Effector memory CD8-positive, alpha-beta T cell (primary cell): ENCODE data around the gene CACNA1C.
"Not testable (repeated sequence)": the region's sequence is repeated elsewhere in the genome, so short reads cannot be mapped to it uniquely, and the experiment has no call there.

ENCODE experiments used
- ATAC-seq: fragments of 150-1000 bp; cut with Tn5 transposase; replicated peaks from 2 replicates; pipeline ENCODE4 v1.10.0; 2021; ENCODE audit warnings: mild to moderate bottlenecking, moderate library complexity
- DNase-seq, 3 experiments: peaks; one replicate each; pipeline ENCODE4 v3.0.0; 2021
- H3K27ac Mint-ChIP-seq, 2 donors: one replicate each; pipeline ENCODE4 v1.8.0; 2022; ENCODE audit warnings: mild to moderate bottlenecking in 2 of 2, mixed read lengths in 2 of 2, moderate library complexity in 2 of 2
- H3K27me3 Mint-ChIP-seq, 2 donors: one replicate each; pipeline ENCODE4 v1.8.0; 2022; ENCODE audit warnings: mixed read lengths in 2 of 2
- H3K36me3 Mint-ChIP-seq: one replicate; pipeline ENCODE4 v1.8.0; 2022; ENCODE audit warnings: mild to moderate bottlenecking, moderate library complexity, mixed read lengths; ENCODE audit not compliant: insufficient read depth
- H3K4me1 Mint-ChIP-seq, 2 donors: one replicate each; pipeline ENCODE4 v1.8.0; 2022; ENCODE audit warnings: low read depth in 2 of 2, mixed read lengths in 2 of 2
- H3K4me3 Mint-ChIP-seq, 2 donors: one replicate each; pipeline ENCODE4 v1.8.0; 2022; ENCODE audit warnings: mild to moderate bottlenecking in 2 of 2, mixed read lengths in 2 of 2, moderate library complexity in 2 of 2
- H3K9me3 Mint-ChIP-seq, 2 donors: one replicate each; pipeline ENCODE4 v1.8.0; 2022; ENCODE audit warnings: mixed read lengths in 2 of 2

Gene CACNA1C

DNA sequence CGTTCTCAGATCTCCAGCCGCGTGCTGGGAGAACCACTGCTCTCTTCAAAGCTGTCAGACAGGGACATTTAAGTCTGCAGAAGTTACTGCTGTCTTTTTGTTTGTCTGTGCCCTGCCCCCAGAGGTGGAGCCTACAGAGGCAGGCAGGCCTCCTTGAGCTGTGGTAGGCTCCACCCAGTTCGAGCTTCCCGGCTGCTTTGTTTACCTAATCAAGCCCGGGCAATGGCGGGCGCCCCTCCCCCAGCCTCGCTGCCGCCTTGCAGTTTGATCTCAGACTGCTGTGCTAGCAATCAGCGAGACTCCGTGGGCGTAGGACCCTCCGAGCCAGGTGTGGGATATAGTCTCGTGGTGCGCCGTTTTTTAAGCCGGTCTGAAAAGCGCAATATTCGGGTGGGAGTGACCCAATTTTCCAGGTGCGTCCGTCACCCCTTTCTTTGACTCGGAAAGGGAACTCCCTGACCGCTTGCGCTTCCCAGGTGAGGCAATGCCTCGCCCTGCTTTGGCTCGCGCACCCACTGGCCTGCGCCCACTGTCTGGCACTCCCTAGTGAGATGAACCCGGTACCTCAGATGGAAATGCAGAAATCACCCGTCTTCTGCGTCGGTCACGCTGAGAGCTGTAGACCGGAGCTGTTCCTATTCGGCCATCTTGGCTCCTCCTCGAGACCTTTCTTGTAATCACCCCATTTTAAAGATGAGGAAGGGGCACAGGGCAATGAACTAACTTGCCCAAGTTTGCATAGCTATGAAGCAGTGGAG lies 83.1 kb downstream of the CACNA1C start:
- H3K4me1 Mint-ChIP-seq, H3K4me3 Mint-ChIP-seq: not testable (repeated sequence)

GRCh38 chr12:2136901-2137300 lies 84.1 kb downstream of the CACNA1C start:
- Mint-ChIP-seq H3K27me3 (peaks cover 31 to 51% of the 10 kb centered on the region in 2 donors), H3K27ac (no peak overlapping the region), H3K4me3 (no peak overlapping the region), H3K36me3 (no peaks in the 10 kb centered on the region), H3K9me3 (no peaks in the 10 kb centered on the region), H3K4me1 (no peaks in the 10 kb centered on the region)
- no peak for DNase-seq
- no peak for ATAC-seq

More for the DNA sequence above, 83.1 kb downstream of the CACNA1C start:
- H3K36me3 Mint-ChIP-seq, DNase-seq, H3K27ac Mint-ChIP-seq, ATAC-seq, H3K9me3 Mint-ChIP-seq: not testable (repeated sequence)
- peaks cover 31 to 42% of the 10 kb centered on the region in 2 donors for H3K27me3 Mint-ChIP-seq

- H3K27me3 Mint-ChIP-seq: peaks cover 31 to 51% of the 10 kb centered on the region in 2 donors
- ATAC-seq: no peak
- no peaks in the 10 kb centered on the region for H3K4me1 Mint-ChIP-seq
Measured at GRCh38 chr12:2137711-2138110, 84.9 kb downstream of the CACNA1C start.

GRCh38 chr12:2138294-2138693 lies 85.5 kb downstream of the CACNA1C start:
- no peak for ATAC-seq
- H3K4me1 Mint-ChIP-seq: no peaks in the 10 kb centered on the region
- no peaks in the 10 kb centered on the region for H3K36me3 Mint-ChIP-seq
- H3K27ac Mint-ChIP-seq: no peak overlapping the region
- no peaks in the 10 kb centered on the region for H3K9me3 Mint-ChIP-seq
- no peak overlapping the region for H3K4me3 Mint-ChIP-seq
- DNase-seq: no peak
- H3K27me3 Mint-ChIP-seq: peaks cover 31 to 51% of the 10 kb centered on the region in 2 donors

More at GRCh38 chr12:2137711-2138110, 84.9 kb downstream of the CACNA1C start:
- no peaks in the 10 kb centered on the region for H3K9me3 Mint-ChIP-seq
- no peak overlapping the region for H3K4me3 Mint-ChIP-seq
- no peak overlapping the region for H3K27ac Mint-ChIP-seq
- no peaks in the 10 kb centered on the region for H3K36me3 Mint-ChIP-seq
- no peak for DNase-seq

DNA sequence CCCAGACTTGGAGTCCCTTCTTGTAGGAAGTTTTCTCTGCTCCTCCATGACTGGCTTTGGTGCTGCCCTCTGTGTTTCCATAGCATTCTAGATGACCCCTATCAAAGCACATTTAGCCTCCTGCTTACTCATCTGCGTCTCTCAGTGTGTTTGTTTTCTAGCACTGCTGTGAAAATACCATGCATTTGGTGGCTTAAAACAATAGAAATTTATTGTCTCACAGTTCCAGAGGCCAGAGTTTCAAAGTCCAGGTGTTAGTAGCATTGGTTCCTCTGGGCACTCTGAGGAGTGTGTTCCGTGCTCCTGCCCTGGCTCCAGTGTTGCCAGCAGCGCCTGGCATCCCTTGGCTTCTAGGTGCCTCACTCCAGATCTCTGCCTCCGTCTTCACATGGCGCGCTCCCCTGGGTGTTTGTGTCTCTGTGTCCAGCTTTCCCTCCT lies 86.1 kb downstream of the CACNA1C start:
- Mint-ChIP-seq H3K9me3 (no peaks in the 10 kb centered on the region), H3K4me3 (no peak overlapping the region), H3K27ac (no peak overlapping the region), H3K27me3 (peaks cover 36 to 53% of the 10 kb centered on the region in 2 donors), H3K4me1 (no peaks in the 10 kb centered on the region), H3K36me3 (no peaks in the 10 kb centered on the region)
- ATAC-seq: no peak
- DNase-seq: no peak

- H3K4me3 Mint-ChIP-seq: no peak overlapping the region
- no peaks in the 10 kb centered on the region for H3K4me1 Mint-ChIP-seq
- H3K27me3 Mint-ChIP-seq: peaks cover 40 to 60% of the 10 kb centered on the region in 2 donors
- H3K9me3 Mint-ChIP-seq: no peaks in the 10 kb centered on the region
- DNase-seq (no peak), ATAC-seq (no peak)
- H3K27ac Mint-ChIP-seq: no peak overlapping the region
- no peaks in the 10 kb centered on the region for H3K36me3 Mint-ChIP-seq
Measured at GRCh38 chr12:2139651-2140050, 86.9 kb downstream of the CACNA1C start.

DNA sequence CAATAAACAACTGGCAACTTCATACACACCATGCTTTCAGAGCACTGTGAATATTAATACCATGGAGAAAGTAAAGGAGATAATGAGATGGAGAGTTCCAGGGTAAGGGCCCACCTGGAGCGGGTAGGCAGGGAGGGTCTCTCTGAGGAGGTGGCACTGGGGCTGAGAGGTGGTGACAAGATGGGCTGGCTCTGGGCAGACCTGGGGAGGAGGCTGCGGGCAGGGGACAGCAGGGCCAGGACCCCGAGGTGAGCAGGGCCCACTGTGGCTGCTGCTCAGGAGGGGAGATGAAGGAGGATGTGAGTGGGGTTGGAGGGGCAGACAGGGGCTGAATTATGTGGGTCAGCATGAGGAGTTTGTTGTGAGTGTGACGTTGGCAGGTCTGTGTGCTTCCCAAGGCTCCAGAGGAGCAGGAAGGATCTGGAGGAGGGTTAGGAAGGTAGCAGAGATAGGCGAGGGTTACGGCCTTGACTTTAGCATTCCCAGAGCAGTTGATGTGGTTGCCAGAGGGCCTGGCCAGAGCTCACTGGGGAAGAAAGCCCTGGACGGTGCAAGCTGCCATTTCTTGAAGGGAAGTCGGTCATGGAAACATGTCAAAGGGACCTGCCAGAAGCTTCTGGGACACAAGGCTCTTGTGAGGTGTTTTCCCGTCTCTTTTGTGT lies 88.2 kb downstream of the CACNA1C start:
- DNase-seq: no peak
- Mint-ChIP-seq H3K27ac (no peak overlapping the region), H3K36me3 (no peaks in the 10 kb centered on the region), H3K27me3 (peaks cover 49 to 72% of the 10 kb centered on the region in 2 donors), H3K4me1 (no peaks in the 10 kb centered on the region), H3K4me3 (no peak overlapping the region), H3K9me3 (no peaks in the 10 kb centered on the region)
- ATAC-seq: no peak

DNA sequence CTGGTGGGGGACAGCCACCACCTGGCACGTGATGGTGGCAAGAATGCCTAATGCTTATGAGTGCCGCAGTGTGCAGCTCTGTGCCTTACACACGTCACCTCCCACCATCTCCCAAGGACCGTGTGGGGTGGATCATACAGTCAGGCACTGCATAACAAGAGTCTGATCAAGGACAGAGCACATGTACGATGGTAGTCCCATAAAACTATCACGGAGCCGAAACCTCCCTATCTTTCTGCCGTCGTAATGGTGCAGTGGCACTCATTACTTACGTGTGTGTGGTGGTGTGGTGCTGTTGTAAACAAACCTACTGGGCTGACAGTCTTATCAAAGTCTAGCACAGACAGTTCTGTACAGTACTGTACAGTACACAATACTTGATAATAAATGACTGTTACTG lies 89.3 kb downstream of the CACNA1C start:
- Mint-ChIP-seq H3K27ac (no peak overlapping the region), H3K27me3 (peaks cover 47 to 72% of the 10 kb centered on the region in 2 donors), H3K4me1 (no peaks in the 10 kb centered on the region), H3K4me3 (no peak overlapping the region), H3K9me3 (no peaks in the 10 kb centered on the region), H3K36me3 (no peaks in the 10 kb centered on the region)
- DNase-seq (no peak), ATAC-seq (no peak)

- no peaks in the 10 kb centered on the region for H3K36me3 Mint-ChIP-seq
- no peaks in the 10 kb centered on the region for H3K4me1 Mint-ChIP-seq
- no peak overlapping the region for H3K4me3 Mint-ChIP-seq
- no peaks in the 10 kb centered on the region for H3K9me3 Mint-ChIP-seq
- H3K27ac Mint-ChIP-seq: no peak overlapping the region
- H3K27me3 Mint-ChIP-seq: peaks cover 57 to 75% of the 10 kb centered on the region in 2 donors
- DNase-seq: no peak
- no peak for ATAC-seq
Measured at GRCh38 chr12:2144951-2145350, 92.2 kb downstream of the CACNA1C start.

- H3K9me3 Mint-ChIP-seq: no peaks in the 10 kb centered on the region
- H3K36me3 Mint-ChIP-seq: no peaks in the 10 kb centered on the region
- DNase-seq (no peak), ATAC-seq (no peak)
- H3K27ac Mint-ChIP-seq: no peak overlapping the region
- H3K27me3 Mint-ChIP-seq: peaks cover 61 to 76% of the 10 kb centered on the region in 2 donors
- H3K4me1 Mint-ChIP-seq: no peaks in the 10 kb centered on the region
- H3K4me3 Mint-ChIP-seq: no peak overlapping the region
Measured at GRCh38 chr12:2145433-2145998, 92.7 kb downstream of the CACNA1C start.

DNA sequence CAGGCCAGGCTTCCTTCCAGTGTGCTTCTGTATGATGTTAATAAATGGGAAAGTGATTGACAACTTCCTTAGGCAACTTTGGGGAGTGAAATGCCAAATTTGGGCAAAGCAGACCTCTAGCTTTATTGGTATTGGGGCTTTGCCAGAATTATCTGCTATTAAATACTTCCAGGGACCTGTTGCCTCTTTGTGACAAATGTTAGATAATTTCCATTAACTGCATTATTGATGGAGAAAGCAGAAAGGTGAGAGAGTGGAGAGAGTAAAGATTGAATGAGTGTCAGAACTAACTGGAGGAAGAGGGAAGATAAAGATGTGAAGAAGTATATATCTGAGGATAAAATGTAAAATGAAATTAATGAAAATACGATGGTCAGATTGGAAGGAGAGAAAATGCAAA lies 94.5 kb downstream of the CACNA1C start:
- DNase-seq (no peak), ATAC-seq (no peak)
- Mint-ChIP-seq H3K27ac (no peak overlapping the region), H3K27me3 (peaks cover 58 to 78% of the 10 kb centered on the region in 2 donors), H3K4me3 (no peak overlapping the region), H3K4me1 (peaks cover 2 to 3% of the 10 kb centered on the region in 2 donors), H3K9me3 (no peaks in the 10 kb centered on the region), H3K36me3 (no peaks in the 10 kb centered on the region)

GRCh38 chr12:2149091-2149490 lies 96.3 kb downstream of the CACNA1C start:
- no peak overlapping the region for H3K27ac Mint-ChIP-seq
- H3K4me3 Mint-ChIP-seq: no peak overlapping the region
- no peaks in the 10 kb centered on the region for H3K36me3 Mint-ChIP-seq
- peaks cover 60 to 84% of the 10 kb centered on the region in 2 donors for H3K27me3 Mint-ChIP-seq
- ATAC-seq (no peak), DNase-seq (no peak)
- peaks cover 3 to 4% of the 10 kb centered on the region in 2 donors for H3K4me1 Mint-ChIP-seq
- H3K9me3 Mint-ChIP-seq: no peaks in the 10 kb centered on the region

DNA sequence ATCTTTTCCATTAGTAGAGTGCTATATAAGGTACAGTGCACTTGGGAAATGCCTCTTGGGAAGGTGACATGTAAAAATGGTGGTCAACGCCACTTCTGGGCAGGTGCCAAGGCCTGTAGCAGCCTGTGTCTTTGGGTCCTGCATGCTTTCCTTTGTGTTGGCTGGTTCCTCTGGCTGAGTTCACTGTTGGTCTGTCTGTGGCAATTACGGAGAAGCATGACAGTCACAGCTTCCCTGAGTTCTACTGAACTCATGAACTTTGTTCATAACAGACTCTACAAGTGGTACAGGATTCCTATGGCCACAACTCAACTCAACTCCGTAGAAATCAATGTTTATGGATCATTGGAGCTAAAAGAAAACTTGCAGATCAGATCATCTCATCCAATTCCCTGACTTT lies 98.0 kb downstream of the CACNA1C start:
- ATAC-seq: no peak
- Mint-ChIP-seq H3K27me3 (peaks cover 66 to 83% of the 10 kb centered on the region in 2 donors), H3K4me1 (peaks cover 3 to 4% of the 10 kb centered on the region in 2 donors), H3K9me3 (no peaks in the 10 kb centered on the region), H3K36me3 (no peaks in the 10 kb centered on the region), H3K4me3 (no peak overlapping the region), H3K27ac (no peak overlapping the region)
- DNase-seq: no peak

GRCh38 chr12:2151391-2151790 lies 98.6 kb downstream of the CACNA1C start:
- DNase-seq (no peak), ATAC-seq (no peak)
- Mint-ChIP-seq H3K4me3 (no peak overlapping the region), H3K4me1 (peaks cover 3 to 4% of the 10 kb centered on the region in 2 donors), H3K27me3 (peaks cover 62 to 78% of the 10 kb centered on the region in 2 donors), H3K27ac (no peak overlapping the region), H3K36me3 (no peaks in the 10 kb centered on the region), H3K9me3 (no peaks in the 10 kb centered on the region)
